NT2/D1 (cell line): ENCODE measurements around the gene ANKRD42.

Source experiments
- DNase-seq: peaks from one replicate; pipeline ENCODE4 v3.0.0-alpha.2; 2011; ENCODE audit warnings: low read depth, low spot score
- H3K27me3 ChIP-seq: 2 replicates; pipeline ENCODE4 v1.6.0; 2011; ENCODE audit warnings: mild to moderate bottlenecking; ENCODE audit not compliant: insufficient read length, insufficient read depth
- H3K36me3 ChIP-seq: 2 replicates; pipeline ENCODE4 v1.6.1; 2011; ENCODE audit warnings: mild to moderate bottlenecking, low read length, mixed read lengths; ENCODE audit not compliant: insufficient read depth, insufficient read length
- H3K4me1 ChIP-seq: 2 replicates; pipeline ENCODE4 v1.5.1; 2011; ENCODE audit not compliant: insufficient read depth, insufficient read length
- H3K4me3 ChIP-seq: 2 replicates; pipeline ENCODE4 v1.5.1; 2011; ENCODE audit warnings: low read depth; ENCODE audit not compliant: insufficient read length
- H3K9ac ChIP-seq: 2 replicates; pipeline ENCODE4 v1.6.0; 2011; ENCODE audit warnings: low read depth; ENCODE audit not compliant: insufficient read length
- H3K9me3 ChIP-seq: 2 replicates; pipeline ENCODE4 v1.5.1; 2011; ENCODE audit warnings: mild to moderate bottlenecking, low read length; ENCODE audit not compliant: insufficient read depth
- SUZ12 ChIP-seq: IDR thresholded peaks from 2 replicates; pipeline ENCODE4 v1.6.1; 2011; ENCODE audit not compliant: insufficient read length, insufficient read depth; ENCODE audit errors: extremely low read depth
- YY1 ChIP-seq: IDR thresholded peaks from 2 replicates; pipeline ENCODE4 v1.6.1; 2011; ENCODE audit not compliant: insufficient read length, insufficient read depth
- ZNF274 ChIP-seq: IDR thresholded peaks from 2 replicates; pipeline ENCODE4 v1.6.1; 2011; ENCODE audit warnings: mild to moderate bottlenecking, low read depth, low read length

Gene ANKRD42

GRCh38 chr11:83156144-83156995 lies 37.1 kb upstream of the ANKRD42 start:
- Histone ChIP-seq H3K36me3 (peaks cover 33% of the 10 kb centered on the region), H3K27me3 (no peaks in the 10 kb centered on the region), H3K9me3 (no peaks in the 10 kb centered on the region), H3K4me3 (peak overlapping the region; percentile 44), H3K9ac (peak overlapping the region; percentile 51), H3K4me1 (no peaks in the 10 kb centered on the region)
- peak; percentile 98 for DNase-seq
- no peak for TF ChIP-seq ZNF274
- no peak for TF ChIP-seq SUZ12
- no peak for TF ChIP-seq YY1

- no peak for TF ChIP-seq ZNF274
- TF ChIP-seq YY1, result peak; percentile 75
- no peak for TF ChIP-seq SUZ12
- no peaks in the 10 kb centered on the region for H3K27me3 ChIP-seq
- peak within 1 kb of the TSS; percentile 98 for H3K9ac ChIP-seq
- peak within 1 kb of the TSS; percentile 97 for H3K4me3 ChIP-seq
- H3K9me3 ChIP-seq, result no peaks in the 10 kb centered on the region
- DNase-seq, result peak; percentile 3
- no peaks in the 10 kb centered on the region for H3K4me1 ChIP-seq
- peaks cover 37% of the 10 kb centered on the region for H3K36me3 ChIP-seq
These were observed 36.4 kb upstream of the ANKRD42 start, which contains the start of gene PCF11 for GRCh38 chr11:83156996-83157593. PCF11 (plus strand) TSS chr11:83157131; CDS start chr11:83157440, 309 bp downstream.

- DNase-seq, result peak; percentile 9
- no peaks in the 10 kb centered on the region for H3K27me3 ChIP-seq
- H3K36me3 ChIP-seq, result peaks cover 37% of the 10 kb centered on the region
- H3K4me1 ChIP-seq, result no peaks in the 10 kb centered on the region
- peak overlapping the region; percentile 98 for H3K9ac ChIP-seq
- no peaks in the 10 kb centered on the region for H3K9me3 ChIP-seq
- no peak for TF ChIP-seq ZNF274
- TF ChIP-seq SUZ12, result no peak
- peak; percentile 50 for TF ChIP-seq YY1
- H3K4me3 ChIP-seq, result peak overlapping the region; percentile 97
These were observed 35.7 kb upstream of the ANKRD42 start for GRCh38 chr11:83157594-83158356.

GRCh38 chr11:83158357-83158786 lies 35.1 kb upstream of the ANKRD42 start:
- H3K4me3 ChIP-seq, result peak overlapping the region; percentile 97
- TF ChIP-seq ZNF274 (no peak), SUZ12 (no peak), YY1 (no peak)
- peaks cover 43% of the 10 kb centered on the region for H3K36me3 ChIP-seq
- no peak for DNase-seq
- no peaks in the 10 kb centered on the region for H3K27me3 ChIP-seq
- H3K9ac ChIP-seq, result peak overlapping the region; percentile 98
- H3K4me1 ChIP-seq, result no peaks in the 10 kb centered on the region
- no peaks in the 10 kb centered on the region for H3K9me3 ChIP-seq

GRCh38 chr11:83158965-83159901 lies 34.3 kb upstream of the ANKRD42 start:
- Histone ChIP-seq H3K9me3 (no peaks in the 10 kb centered on the region), H3K27me3 (no peaks in the 10 kb centered on the region), H3K4me3 (peak overlapping the region; percentile 97), H3K4me1 (no peaks in the 10 kb centered on the region), H3K36me3 (peaks cover 51% of the 10 kb centered on the region), H3K9ac (peak overlapping the region; percentile 42)
- DNase-seq, result no peak
- no peak for TF ChIP-seq ZNF274
- no peak for TF ChIP-seq YY1
- TF ChIP-seq SUZ12, result no peak

GRCh38 chr11:83159902-83160865 lies 33.3 kb upstream of the ANKRD42 start:
- Histone ChIP-seq H3K4me1 (no peaks in the 10 kb centered on the region), H3K4me3 (peak overlapping the region; percentile 97), H3K9me3 (no peaks in the 10 kb centered on the region), H3K27me3 (no peaks in the 10 kb centered on the region), H3K36me3 (peaks cover 60% of the 10 kb centered on the region), H3K9ac (no peak overlapping the region)
- no peak for DNase-seq
- TF ChIP-seq ZNF274 (no peak), SUZ12 (no peak)
